Measurements from ENCODE around the gene FAS.

GRCh38 chr10:89053555-89053954 lies 63.0 kb downstream of the FAS start:
- no peak for TF ChIP-seq CTCF (IDR thresholded peaks at IDR 0.05)
- no peak for TF ChIP-seq CHD2 (IDR thresholded peaks at IDR 0.05; ENCODE audit: low read length, partially characterized antibody)
- no peak for TF ChIP-seq POLR2AphosphoS5 (IDR thresholded peaks at IDR 0.05; ENCODE audit: low read depth, low read length)
- TF ChIP-seq YY1 (IDR thresholded peaks at IDR 0.05; ENCODE audit: low read depth), result no peak
- TF ChIP-seq, protein P1, sequence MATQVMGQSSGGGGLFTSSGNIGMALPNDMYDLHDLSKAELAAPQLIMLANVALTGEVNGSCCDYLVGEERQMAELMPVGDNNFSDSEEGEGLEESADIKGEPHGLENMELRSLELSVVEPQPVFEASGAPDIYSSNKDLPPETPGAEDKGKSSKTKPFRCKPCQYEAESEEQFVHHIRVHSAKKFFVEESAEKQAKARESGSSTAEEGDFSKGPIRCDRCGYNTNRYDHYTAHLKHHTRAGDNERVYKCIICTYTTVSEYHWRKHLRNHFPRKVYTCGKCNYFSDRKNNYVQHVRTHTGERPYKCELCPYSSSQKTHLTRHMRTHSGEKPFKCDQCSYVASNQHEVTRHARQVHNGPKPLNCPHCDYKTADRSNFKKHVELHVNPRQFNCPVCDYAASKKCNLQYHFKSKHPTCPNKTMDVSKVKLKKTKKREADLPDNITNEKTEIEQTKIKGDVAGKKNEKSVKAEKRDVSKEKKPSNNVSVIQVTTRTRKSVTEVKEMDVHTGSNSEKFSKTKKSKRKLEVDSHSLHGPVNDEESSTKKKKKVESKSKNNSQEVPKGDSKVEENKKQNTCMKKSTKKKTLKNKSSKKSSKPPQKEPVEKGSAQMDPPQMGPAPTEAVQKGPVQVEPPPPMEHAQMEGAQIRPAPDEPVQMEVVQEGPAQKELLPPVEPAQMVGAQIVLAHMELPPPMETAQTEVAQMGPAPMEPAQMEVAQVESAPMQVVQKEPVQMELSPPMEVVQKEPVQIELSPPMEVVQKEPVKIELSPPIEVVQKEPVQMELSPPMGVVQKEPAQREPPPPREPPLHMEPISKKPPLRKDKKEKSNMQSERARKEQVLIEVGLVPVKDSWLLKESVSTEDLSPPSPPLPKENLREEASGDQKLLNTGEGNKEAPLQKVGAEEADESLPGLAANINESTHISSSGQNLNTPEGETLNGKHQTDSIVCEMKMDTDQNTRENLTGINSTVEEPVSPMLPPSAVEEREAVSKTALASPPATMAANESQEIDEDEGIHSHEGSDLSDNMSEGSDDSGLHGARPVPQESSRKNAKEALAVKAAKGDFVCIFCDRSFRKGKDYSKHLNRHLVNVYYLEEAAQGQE (IDR thresholded peaks at IDR 0.05; ENCODE audit: low read depth, low read length), result no peak
- no peak for TF ChIP-seq FOXM1 (IDR thresholded peaks at IDR 0.05; ENCODE audit: low read depth)
- no peak for TF ChIP-seq USF2 (IDR thresholded peaks at IDR 0.05; ENCODE audit: borderline replicate concordance, low read depth, low read length)
